Measurements from ENCODE around the gene NEO1. TPM values are rescaled to one million over a fixed set of nuclear protein-coding genes. Genes with fewer than 3 reads are reported as not detected.

The NEO1 gene
- total and polyA plus RNA-seq, 7 experiments from 2014 or later: 1.4 to 9.5 (median 6.4) TPM

GRCh38 chr15:73326157-73326556, 273.9 kb downstream of the NEO1 start:
- CTCF ChIA-PET: no interaction called here
- no peak overlapping the region for H3K4me3 Mint-ChIP-seq
- no peaks in the 10 kb centered on the region for H3K9me3 ChIP-seq (ENCODE audit: control insufficient read depth in 2 of 3, low read length in 3 of 3)
- intact Hi-C loops (cut with micrococcal nuclease): no loop called here
- POLR2A ChIA-PET: no interaction called here
- no peaks in the 10 kb centered on the region for H3K4me1 ChIP-seq (ENCODE audit: control insufficient read depth in 2 of 2, insufficient read depth in 2 of 2, low read length in 2 of 2)
- H3K9me3 Mint-ChIP-seq: no peaks in the 10 kb centered on the region
- H3K27me3 ChIP-seq (ENCODE audit: control insufficient read depth in 2 of 2, insufficient read depth in 2 of 2, low read length in 2 of 2): no peaks in the 10 kb centered on the region
- H3K27ac ChIP-seq (ENCODE audit: low read depth, low read length): no peak overlapping the region
- no peak overlapping the region for H3K27ac Mint-ChIP-seq
- no peak overlapping the region for H3K4me3 ChIP-seq (ENCODE audit: low read length)
- no peaks in the 10 kb centered on the region for H3K36me3 Mint-ChIP-seq
- no peaks in the 10 kb centered on the region for H3K36me3 ChIP-seq (ENCODE audit: control insufficient read depth in 2 of 3, insufficient read depth in 3 of 3, low read length in 3 of 3)
- peaks cover 0 to 7% (median 0%) of the 10 kb centered on the region in 7 donors for H3K4me1 Mint-ChIP-seq
- H3K27me3 Mint-ChIP-seq: peaks cover 0 to 13% (median 5%) of the 10 kb centered on the region in 5 donors
- no peak for ATAC-seq
- DNase-seq: no peak

DNA sequence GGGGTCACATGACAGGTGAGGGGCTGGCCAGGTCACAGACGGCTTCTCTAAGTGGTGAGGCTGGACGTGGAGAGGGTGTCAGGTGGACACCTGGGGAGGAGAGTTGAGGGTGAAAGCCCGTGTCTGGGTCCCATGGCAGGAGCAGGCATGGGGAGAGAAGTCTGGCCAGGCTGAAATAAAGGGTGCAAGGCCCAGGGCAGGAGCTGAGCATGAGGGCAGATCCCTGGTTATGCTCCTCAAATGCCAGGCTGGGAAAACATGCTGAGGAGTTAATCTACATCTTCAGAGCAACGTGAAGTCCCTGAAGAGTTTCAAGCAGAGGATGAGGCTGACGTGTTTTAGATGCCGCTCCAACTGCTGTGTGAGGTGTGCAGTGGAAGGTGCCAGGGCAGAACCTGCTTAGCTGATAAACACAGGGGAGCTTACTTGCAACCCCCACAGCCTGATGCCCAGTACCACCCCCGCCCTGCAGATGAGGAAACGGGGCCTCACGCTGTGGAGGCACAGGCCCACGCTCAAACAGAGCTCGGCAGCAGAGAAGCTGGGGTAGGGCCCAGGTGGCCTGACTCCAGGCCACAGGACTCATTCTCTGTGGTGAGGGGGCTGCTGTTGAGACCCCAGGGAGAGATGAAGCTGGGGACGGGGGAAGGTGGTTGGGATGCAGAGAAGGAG, 276.0 kb downstream of the NEO1 start:
- DNase-seq (no peak), ATAC-seq (no peak)
- POLR2A ChIA-PET: no interaction called here
- intact Hi-C loops (cut with micrococcal nuclease): no loop called here
- Histone ChIP-seq H3K4me1 (ENCODE audit: control insufficient read depth in 2 of 2, insufficient read depth in 2 of 2, low read length in 2 of 2) (no peaks in the 10 kb centered on the region), H3K27me3 (ENCODE audit: control insufficient read depth in 2 of 2, insufficient read depth in 2 of 2, low read length in 2 of 2) (no peaks in the 10 kb centered on the region), H3K9me3 (ENCODE audit: control insufficient read depth in 2 of 3, low read length in 3 of 3) (no peaks in the 10 kb centered on the region), H3K4me3 (ENCODE audit: low read length) (no peak overlapping the region), H3K36me3 (ENCODE audit: control insufficient read depth in 2 of 3, insufficient read depth in 3 of 3, low read length in 3 of 3) (no peaks in the 10 kb centered on the region), H3K27ac (ENCODE audit: low read depth, low read length) (no peak overlapping the region)
- CTCF ChIA-PET: no interaction called here
- Mint-ChIP-seq H3K4me3 (no peak overlapping the region), H3K27me3 (peaks cover 0 to 8% (median 0%) of the 10 kb centered on the region in 5 donors), H3K27ac (no peak overlapping the region), H3K4me1 (peaks cover 0 to 7% (median 0%) of the 10 kb centered on the region in 7 donors), H3K9me3 (no peaks in the 10 kb centered on the region), H3K36me3 (no peaks in the 10 kb centered on the region)

DNA sequence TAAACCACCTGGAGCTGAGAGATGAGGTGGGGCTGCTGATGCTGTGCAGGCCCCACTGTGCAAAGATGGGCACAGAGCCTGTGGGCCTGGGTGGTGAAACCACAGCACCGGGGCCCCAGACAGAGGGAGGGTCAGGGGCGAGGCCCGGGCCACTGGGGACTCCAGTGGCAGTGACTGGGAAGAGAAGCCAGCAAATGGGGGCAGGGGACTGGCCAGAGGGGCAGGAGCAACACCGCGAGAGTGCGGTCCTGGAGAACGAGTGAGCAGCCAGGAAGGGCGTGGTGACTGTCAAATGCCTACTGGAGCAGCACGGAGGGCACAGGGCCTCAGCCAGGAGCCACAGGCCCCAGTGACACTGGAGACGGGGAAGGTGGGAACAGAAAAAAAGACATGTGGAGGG, 276.7 kb downstream of the NEO1 start:
- no peak for DNase-seq
- no peaks in the 10 kb centered on the region for H3K4me1 ChIP-seq (ENCODE audit: control insufficient read depth in 2 of 2, insufficient read depth in 2 of 2, low read length in 2 of 2)
- intact Hi-C loops (cut with micrococcal nuclease): no loop called here
- peaks cover 0 to 7% (median 0%) of the 10 kb centered on the region in 7 donors for H3K4me1 Mint-ChIP-seq
- POLR2A ChIA-PET: no interaction called here
- peaks cover 0 to 8% (median 0%) of the 10 kb centered on the region in 5 donors for H3K27me3 Mint-ChIP-seq
- CTCF ChIA-PET: no interaction called here
- H3K27ac Mint-ChIP-seq: no peak overlapping the region
- H3K9me3 Mint-ChIP-seq: no peaks in the 10 kb centered on the region
- no peak overlapping the region for H3K4me3 ChIP-seq (ENCODE audit: low read length)
- H3K36me3 Mint-ChIP-seq: no peaks in the 10 kb centered on the region
- H3K36me3 ChIP-seq (ENCODE audit: control insufficient read depth in 2 of 3, insufficient read depth in 3 of 3, low read length in 3 of 3): no peaks in the 10 kb centered on the region
- no peak overlapping the region for H3K27ac ChIP-seq (ENCODE audit: low read depth, low read length)
- no peaks in the 10 kb centered on the region for H3K27me3 ChIP-seq (ENCODE audit: control insufficient read depth in 2 of 2, insufficient read depth in 2 of 2, low read length in 2 of 2)
- H3K9me3 ChIP-seq (ENCODE audit: control insufficient read depth in 2 of 3, low read length in 3 of 3): no peaks in the 10 kb centered on the region
- H3K4me3 Mint-ChIP-seq: no peak overlapping the region
- ATAC-seq: no peak

DNA sequence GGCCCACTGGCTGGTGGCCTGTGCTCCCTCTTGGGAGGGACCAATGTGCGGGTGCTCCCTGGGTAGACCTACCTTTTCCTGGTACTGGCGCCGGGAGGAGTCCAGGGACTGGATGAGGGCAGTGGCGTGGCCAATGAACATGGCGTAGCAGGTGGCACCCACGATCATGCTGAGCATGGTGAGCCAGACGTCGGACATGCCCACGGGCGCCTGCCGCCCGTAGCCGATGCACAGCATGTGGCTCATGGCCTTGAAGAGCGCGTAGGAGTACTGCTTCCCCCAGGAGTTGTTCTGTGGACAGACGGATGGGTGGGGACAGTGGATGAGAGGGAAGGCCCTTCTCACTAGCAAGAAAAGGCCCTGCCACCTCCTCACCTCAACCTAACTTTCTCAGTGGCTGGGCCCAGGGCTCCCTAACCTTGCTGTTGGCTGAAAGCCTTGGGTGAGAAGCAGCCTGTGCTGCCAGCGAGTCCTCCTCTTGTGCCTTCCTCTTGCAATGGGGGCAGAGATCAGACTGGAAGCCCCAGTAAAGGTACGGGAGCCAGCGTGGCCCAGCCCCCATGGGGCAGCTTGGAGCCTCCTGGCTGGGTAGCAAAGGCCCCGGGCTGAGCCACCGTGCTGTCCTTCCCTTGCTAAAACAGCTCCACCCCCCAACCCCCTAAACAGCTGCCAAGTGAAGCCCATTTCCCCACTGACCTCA, 277.4 kb downstream of the NEO1 start:
- Histone ChIP-seq H3K4me1 (ENCODE audit: control insufficient read depth in 2 of 2, insufficient read depth in 2 of 2, low read length in 2 of 2) (no peaks in the 10 kb centered on the region), H3K27ac (ENCODE audit: low read depth, low read length) (no peak overlapping the region), H3K27me3 (ENCODE audit: control insufficient read depth in 2 of 2, insufficient read depth in 2 of 2, low read length in 2 of 2) (no peaks in the 10 kb centered on the region), H3K9me3 (ENCODE audit: control insufficient read depth in 2 of 3, low read length in 3 of 3) (no peaks in the 10 kb centered on the region), H3K36me3 (ENCODE audit: control insufficient read depth in 2 of 3, insufficient read depth in 3 of 3, low read length in 3 of 3) (no peaks in the 10 kb centered on the region), H3K4me3 (ENCODE audit: low read length) (no peak overlapping the region)
- H3K36me3 Mint-ChIP-seq: no peaks in the 10 kb centered on the region
- no peaks in the 10 kb centered on the region for H3K9me3 Mint-ChIP-seq
- ATAC-seq (no peak), DNase-seq (no peak)
- peaks cover 0 to 7% (median 0%) of the 10 kb centered on the region in 7 donors for H3K4me1 Mint-ChIP-seq
- H3K4me3 Mint-ChIP-seq: no peak overlapping the region
- intact Hi-C loops (cut with micrococcal nuclease): no loop called here
- ChIA-PET POLR2A (no interaction called here), CTCF (no interaction called here)
- H3K27ac Mint-ChIP-seq: no peak overlapping the region
- peaks cover 0 to 8% (median 2%) of the 10 kb centered on the region in 5 donors for H3K27me3 Mint-ChIP-seq

DNA sequence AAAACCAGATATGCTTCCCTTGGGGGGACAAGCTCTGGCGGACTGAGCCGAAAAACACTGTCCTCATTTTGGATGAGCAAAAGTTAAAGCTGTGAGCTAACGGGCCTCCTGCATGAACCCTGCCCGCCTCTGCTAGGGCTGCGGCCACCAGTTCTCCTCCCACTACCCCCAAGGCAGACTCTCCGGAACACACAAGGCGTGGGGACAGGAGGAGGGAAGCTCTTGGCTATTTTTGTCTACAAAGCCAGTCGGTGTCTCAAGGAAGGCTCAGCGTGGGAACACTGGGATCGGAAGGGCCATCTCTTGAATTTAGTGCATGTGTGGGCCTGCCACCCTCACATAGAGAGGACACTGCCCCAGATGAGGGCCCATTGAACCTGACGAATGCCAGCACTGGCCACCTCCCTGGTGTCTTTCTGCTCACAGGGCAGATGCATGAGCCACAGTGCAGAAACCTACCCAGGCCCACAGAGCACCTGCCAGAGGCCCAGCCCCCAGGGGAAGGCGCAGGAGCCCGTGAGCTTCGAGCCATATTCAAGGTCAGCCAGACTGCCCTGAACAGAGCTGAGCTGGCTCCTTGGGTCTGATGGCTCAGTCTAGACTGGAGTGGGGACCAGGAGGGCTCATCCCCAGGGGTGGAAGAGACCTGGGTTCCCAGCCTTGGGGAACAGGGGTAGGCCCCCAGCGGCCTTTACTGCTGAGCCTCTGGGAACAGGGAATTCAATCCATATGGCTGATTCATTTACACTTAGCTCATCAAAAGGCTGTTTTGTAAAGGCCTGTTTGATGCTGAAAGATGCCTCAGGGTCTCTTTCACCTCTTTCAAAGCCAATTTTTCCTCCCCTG, 278.2 kb downstream of the NEO1 start:
- H3K36me3 ChIP-seq (ENCODE audit: control insufficient read depth in 2 of 3, insufficient read depth in 3 of 3, low read length in 3 of 3): no peaks in the 10 kb centered on the region
- H3K27ac ChIP-seq (ENCODE audit: low read depth, low read length): no peak overlapping the region
- peaks cover 0 to 8% (median 4%) of the 10 kb centered on the region in 5 donors for H3K27me3 Mint-ChIP-seq
- H3K9me3 ChIP-seq (ENCODE audit: control insufficient read depth in 2 of 3, low read length in 3 of 3): no peaks in the 10 kb centered on the region
- H3K27me3 ChIP-seq (ENCODE audit: control insufficient read depth in 2 of 2, insufficient read depth in 2 of 2, low read length in 2 of 2): no peaks in the 10 kb centered on the region
- ChIA-PET CTCF (no interaction called here), POLR2A (no interaction called here)
- no peaks in the 10 kb centered on the region for H3K9me3 Mint-ChIP-seq
- H3K4me3 ChIP-seq (ENCODE audit: low read length): no peak overlapping the region
- H3K27ac Mint-ChIP-seq: no peak overlapping the region
- H3K4me1 Mint-ChIP-seq: peaks cover 0 to 5% (median 0%) of the 10 kb centered on the region in 7 donors
- intact Hi-C loops (cut with micrococcal nuclease): no loop called here
- no peak overlapping the region for H3K4me3 Mint-ChIP-seq
- H3K36me3 Mint-ChIP-seq: no peaks in the 10 kb centered on the region
- no peaks in the 10 kb centered on the region for H3K4me1 ChIP-seq (ENCODE audit: control insufficient read depth in 2 of 2, insufficient read depth in 2 of 2, low read length in 2 of 2)
- no peak for DNase-seq
- ATAC-seq: no peak

DNA sequence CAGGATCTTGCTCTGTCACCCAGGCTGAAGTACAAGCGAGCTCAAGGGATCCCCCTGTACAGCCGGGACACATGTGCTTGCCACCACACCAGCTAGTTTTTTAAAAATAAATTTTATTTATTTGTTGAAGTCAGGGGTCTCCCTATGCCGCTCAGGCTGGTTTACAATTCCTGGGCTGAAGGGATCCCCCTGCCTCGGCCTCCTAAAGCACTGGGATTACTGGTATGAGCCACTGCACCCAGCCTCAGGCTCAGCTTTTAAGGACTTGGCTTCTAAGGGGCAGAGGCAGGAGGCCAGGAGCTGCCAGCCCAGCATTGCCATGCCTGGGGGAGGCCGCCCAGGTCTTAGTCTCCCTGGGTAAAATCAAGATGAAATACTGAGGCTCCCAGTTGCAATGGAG, 279.2 kb downstream of the NEO1 start:
- CTCF ChIA-PET: no interaction called here
- intact Hi-C loops (cut with micrococcal nuclease): no loop called here

More for the DNA sequence above, 279.2 kb downstream of the NEO1 start:
- POLR2A ChIA-PET: no interaction called here
- peaks cover 0 to 2% (median 0%) of the 10 kb centered on the region in 7 donors for H3K4me1 Mint-ChIP-seq
- H3K27me3 Mint-ChIP-seq: peaks cover 0 to 4% (median 0%) of the 10 kb centered on the region in 5 donors
- Histone ChIP-seq H3K9me3 (ENCODE audit: control insufficient read depth in 2 of 3, low read length in 3 of 3) (no peaks in the 10 kb centered on the region), H3K36me3 (ENCODE audit: control insufficient read depth in 2 of 3, insufficient read depth in 3 of 3, low read length in 3 of 3) (no peaks in the 10 kb centered on the region), H3K27me3 (ENCODE audit: control insufficient read depth in 2 of 2, insufficient read depth in 2 of 2, low read length in 2 of 2) (no peaks in the 10 kb centered on the region), H3K4me3 (ENCODE audit: low read length) (no peak overlapping the region), H3K27ac (ENCODE audit: low read depth, low read length) (no peak overlapping the region), H3K4me1 (ENCODE audit: control insufficient read depth in 2 of 2, insufficient read depth in 2 of 2, low read length in 2 of 2) (no peaks in the 10 kb centered on the region)
- no peaks in the 10 kb centered on the region for H3K9me3 Mint-ChIP-seq
- H3K36me3 Mint-ChIP-seq: no peaks in the 10 kb centered on the region
- no peak overlapping the region for H3K4me3 Mint-ChIP-seq
- H3K27ac Mint-ChIP-seq: no peak overlapping the region
- ATAC-seq (no peak), DNase-seq (no peak)
